IPS-18c (cell line): ENCODE data around the gene MC2R.

Source experiments
- H3K4me3 ChIP-seq: 2 replicates; pipeline ENCODE4 v1.7.0; 2013; ENCODE audit warnings: low read depth, mild to moderate bottlenecking, low read length, moderate library complexity; ENCODE audit not compliant: insufficient read depth
- H3K9me3 ChIP-seq: one replicate; pipeline ENCODE4 v1.6.1; 2013; ENCODE audit warnings: mild to moderate bottlenecking, low read length, moderate library complexity; ENCODE audit not compliant: control insufficient read depth, insufficient read depth

Gene MC2R

GRCh38 chr18:13909141-13909940 lies 6.0 kb downstream of the MC2R start:
- Histone ChIP-seq H3K4me3 (no peak overlapping the region), H3K9me3 (no peaks in the 10 kb centered on the region)

- Histone ChIP-seq H3K9me3 (no peaks in the 10 kb centered on the region), H3K4me3 (no peak overlapping the region)
These were observed 14.7 kb downstream of the MC2R start for GRCh38 chr18:13900633-13901032.

GRCh38 chr18:13895505-13896033 lies 19.8 kb downstream of the MC2R start:
- H3K4me3 ChIP-seq, result no peak overlapping the region

GRCh38 chr18:13894531-13894930 lies 20.8 kb downstream of the MC2R start:
- no peak overlapping the region for H3K4me3 ChIP-seq

More at GRCh38 chr18:13895505-13896033, 19.8 kb downstream of the MC2R start:
- no peaks in the 10 kb centered on the region for H3K9me3 ChIP-seq

GRCh38 chr18:13893418-13893760 lies 21.9 kb downstream of the MC2R start:
- no peaks in the 10 kb centered on the region for H3K9me3 ChIP-seq
- H3K4me3 ChIP-seq, result no peak overlapping the region

More at GRCh38 chr18:13894531-13894930, 20.8 kb downstream of the MC2R start:
- H3K9me3 ChIP-seq, result no peaks in the 10 kb centered on the region

DNA sequence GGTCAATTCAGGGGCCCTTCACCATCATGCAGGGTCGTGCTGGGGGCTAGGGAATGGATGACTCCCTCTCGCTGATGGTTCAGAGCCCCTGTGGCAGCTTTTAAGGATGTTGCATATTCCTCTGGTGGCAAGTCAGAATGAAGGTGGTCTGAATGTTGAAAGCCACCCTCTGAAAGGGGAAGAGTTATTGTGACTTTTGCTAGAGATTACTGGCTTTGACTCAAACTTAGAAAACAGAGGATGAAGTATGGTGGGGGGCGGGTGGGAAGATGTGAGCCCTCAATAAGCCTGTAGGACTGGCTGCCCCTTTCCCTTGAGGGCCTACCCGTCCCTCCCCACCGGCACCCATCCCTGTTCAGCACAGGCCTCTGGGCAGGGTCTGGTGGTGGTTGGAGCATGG lies 23.2 kb downstream of the MC2R start:
- Histone ChIP-seq H3K9me3 (no peaks in the 10 kb centered on the region), H3K4me3 (no peak overlapping the region)

GRCh38 chr18:13890761-13891361 lies 24.5 kb downstream of the MC2R start:
- H3K9me3 ChIP-seq, result no peaks in the 10 kb centered on the region
- H3K4me3 ChIP-seq, result no peak overlapping the region

- Histone ChIP-seq H3K4me3 (no peak overlapping the region), H3K9me3 (no peaks in the 10 kb centered on the region)
These were observed 25.7 kb downstream of the MC2R start for GRCh38 chr18:13889671-13890070.

- Histone ChIP-seq H3K9me3 (no peaks in the 10 kb centered on the region), H3K4me3 (no peak overlapping the region; the same call in 1 of the 2 replicates)
These were observed 27.1 kb downstream of the MC2R start for GRCh38 chr18:13888191-13888716.

DNA sequence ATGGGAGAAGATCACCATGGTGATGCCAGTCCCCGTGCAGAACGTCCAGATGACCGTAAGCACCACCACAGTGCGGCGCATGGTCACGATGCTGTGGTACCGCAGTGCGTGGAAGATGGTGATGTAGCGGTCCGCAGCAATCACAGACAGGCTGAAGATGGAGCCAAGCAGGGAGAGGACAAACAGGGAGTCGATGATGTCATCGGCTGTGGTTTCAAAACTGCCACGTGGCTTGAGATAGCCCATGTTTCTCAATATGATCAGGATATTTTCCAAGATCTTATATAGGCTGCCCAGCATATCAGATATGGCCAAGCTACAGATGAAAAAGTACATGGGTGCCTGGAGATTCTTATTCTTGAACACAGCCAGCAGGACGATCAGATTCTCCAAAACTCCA lies 30.3 kb downstream of the MC2R start:
- no peaks in the 10 kb centered on the region for H3K9me3 ChIP-seq

GRCh38 chr18:13879937-13880336 lies 35.4 kb downstream of the MC2R start:
- no peaks in the 10 kb centered on the region for H3K9me3 ChIP-seq
- H3K4me3 ChIP-seq, result no peak overlapping the region

More for the DNA sequence above, 30.3 kb downstream of the MC2R start:
- H3K4me3 ChIP-seq, result no peak overlapping the region

DNA sequence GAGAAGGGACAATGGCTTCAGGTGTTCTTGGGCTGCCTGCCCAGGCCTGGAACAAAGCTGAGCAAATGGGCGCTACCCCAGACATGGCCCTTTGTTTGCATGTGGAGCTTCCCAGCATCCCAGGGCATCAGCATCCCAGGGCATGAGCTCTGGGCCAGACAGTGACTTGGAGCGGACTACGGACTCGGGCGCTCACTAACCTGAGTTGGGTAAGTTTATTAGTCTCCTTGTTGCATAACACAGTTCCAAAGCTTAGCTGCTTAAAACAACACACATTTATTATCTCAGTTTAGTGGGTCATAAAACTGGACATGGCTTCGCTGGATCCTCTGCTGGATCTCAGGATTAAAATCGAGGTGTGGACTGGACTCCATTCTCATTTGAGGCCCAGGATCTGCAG lies 35.8 kb downstream of the MC2R start:
- Histone ChIP-seq H3K4me3 (no peak overlapping the region), H3K9me3 (no peaks in the 10 kb centered on the region)

DNA sequence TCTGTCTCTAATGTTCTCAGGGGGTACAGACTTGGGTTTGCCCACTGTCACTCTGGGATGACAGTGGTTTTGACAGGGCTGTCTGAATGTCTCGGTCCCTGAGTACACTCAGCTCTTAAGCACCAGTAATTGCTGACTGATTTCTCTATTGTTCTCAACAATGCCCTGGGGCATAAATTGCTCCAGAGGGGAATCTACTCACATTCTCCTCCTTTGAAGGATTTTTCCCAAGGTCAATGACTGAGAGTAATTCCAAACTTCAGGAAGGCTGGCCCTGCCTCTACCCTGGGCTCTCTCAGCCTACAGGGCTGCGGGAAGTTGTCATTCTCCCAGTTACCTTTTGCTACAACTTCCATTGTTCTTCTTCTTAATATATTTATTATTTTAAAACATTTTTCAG lies 36.5 kb downstream of the MC2R start:
- H3K4me3 ChIP-seq, result no peak overlapping the region; the same call in 1 of the 2 replicates
- no peaks in the 10 kb centered on the region for H3K9me3 ChIP-seq

- Histone ChIP-seq H3K9me3 (no peaks in the 10 kb centered on the region), H3K4me3 (no peak overlapping the region)
These were observed 38.2 kb downstream of the MC2R start for GRCh38 chr18:13877157-13877556.

GRCh38 chr18:13874558-13874957 lies 40.8 kb downstream of the MC2R start:
- H3K9me3 ChIP-seq, result no peaks in the 10 kb centered on the region

DNA sequence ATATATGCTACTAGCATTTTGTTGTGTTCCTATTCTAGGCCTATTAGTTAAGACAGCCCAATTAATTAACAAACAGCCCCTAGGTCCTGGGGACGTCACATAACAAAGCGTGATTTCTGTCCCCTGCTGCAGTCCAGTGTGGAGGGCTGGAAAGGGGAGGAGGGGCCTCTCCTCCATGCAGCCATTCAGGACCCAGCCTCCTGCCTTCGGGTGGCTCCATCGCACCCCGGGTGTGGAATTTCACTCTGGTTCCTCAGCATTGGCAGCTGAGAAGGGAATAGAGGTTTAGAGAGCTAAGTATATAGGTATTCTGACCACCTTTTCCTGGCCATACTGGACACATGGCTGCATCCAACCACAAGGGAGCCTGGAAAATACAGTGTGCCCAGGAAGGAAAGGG lies 42.4 kb downstream of the MC2R start:
- H3K9me3 ChIP-seq, result no peaks in the 10 kb centered on the region
- H3K4me3 ChIP-seq, result no peak overlapping the region

More at GRCh38 chr18:13874558-13874957, 40.8 kb downstream of the MC2R start:
- no peak overlapping the region for H3K4me3 ChIP-seq

DNA sequence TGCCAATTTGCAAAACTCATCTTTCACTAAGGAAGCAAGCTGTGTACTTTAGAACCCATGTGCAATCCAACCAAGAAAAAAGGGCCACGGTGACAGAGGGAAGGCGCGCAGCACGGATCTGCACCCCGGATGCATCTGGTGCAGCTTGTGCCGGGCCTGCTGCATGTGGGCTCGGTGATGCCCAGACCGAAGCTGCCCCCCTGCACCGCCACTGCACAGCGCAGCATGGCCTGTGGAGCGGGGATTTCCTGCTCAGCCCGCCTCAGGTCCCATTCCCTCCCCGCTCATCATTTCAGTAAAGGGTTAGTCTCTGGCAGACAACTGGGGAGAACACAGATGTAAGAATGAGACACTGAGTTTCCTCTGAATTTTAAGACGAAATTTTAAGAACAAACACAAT lies 43.0 kb downstream of the MC2R start:
- H3K4me3 ChIP-seq, result no peak overlapping the region

DNA sequence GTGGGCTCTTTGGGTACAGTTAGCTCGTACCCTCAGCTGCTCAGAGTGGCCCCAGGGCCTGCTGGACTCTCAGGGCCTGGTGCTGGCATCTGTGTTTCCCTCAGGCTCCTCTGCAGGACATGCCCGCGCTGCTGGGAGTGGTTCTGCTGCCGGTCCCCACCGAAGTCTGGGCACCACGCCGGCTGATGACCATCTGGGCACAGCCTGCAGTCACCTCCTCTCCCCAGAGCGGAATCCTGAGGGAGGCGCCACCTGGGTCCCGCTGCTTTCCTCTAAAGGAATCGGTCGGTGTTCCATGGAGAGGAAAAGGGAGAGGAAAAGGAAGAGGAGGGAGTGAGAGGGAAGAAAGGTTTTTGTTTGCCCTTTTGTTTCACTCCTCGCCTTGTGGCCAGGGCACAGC lies 43.6 kb downstream of the MC2R start:
- no peaks in the 10 kb centered on the region for H3K9me3 ChIP-seq

More for the DNA sequence above, 43.0 kb downstream of the MC2R start:
- no peaks in the 10 kb centered on the region for H3K9me3 ChIP-seq

More for the DNA sequence above, 43.6 kb downstream of the MC2R start:
- H3K4me3 ChIP-seq, result no peak overlapping the region
